ENCODE data around the gene ZNF367. TPM values are rescaled to one million over a fixed set of nuclear protein-coding genes. Genes with fewer than 3 reads are reported as not detected.

The ZNF367 gene
- total RNA-seq, 1 donor from 2014 or later, result 0.74 TPM

GRCh38 chr9:96437454-96437853 lies 19.3 kb upstream of the ZNF367 start:
- Histone ChIP-seq H3K9me3 (no peaks in the 10 kb centered on the region), H3K4me1 (no peaks in the 10 kb centered on the region), H3K27ac (no peak overlapping the region), H3K27me3 (no peaks in the 10 kb centered on the region), H3K36me3 (no peaks in the 10 kb centered on the region), H3K4me3 (no peak overlapping the region)
- TF ChIP-seq POLR2A (IDR thresholded peaks at IDR 0.05) (no peak), POLR2AphosphoS5 (IDR thresholded peaks at IDR 0.05; ENCODE audit: insufficient read depth in 1 of 2, low read depth in 1 of 2) (no peak), CTCF (IDR thresholded peaks at IDR 0.05) (no peak)
- intact Hi-C loops (cut with DNase I), result no loop called here
- DNase-seq (ENCODE audit: extremely low spot score in 2 of 2), result no peak

- no peaks in the 10 kb centered on the region for H3K4me1 ChIP-seq
- intact Hi-C loops (cut with DNase I), result no loop called here
- H3K27me3 ChIP-seq, result no peaks in the 10 kb centered on the region
- H3K4me3 ChIP-seq, result no peak overlapping the region
- no peaks in the 10 kb centered on the region for H3K9me3 ChIP-seq
- H3K27ac ChIP-seq, result no peak overlapping the region
- H3K36me3 ChIP-seq, result no peaks in the 10 kb centered on the region
- DNase-seq (ENCODE audit: extremely low spot score in 2 of 2), result no peak
- no peak for TF ChIP-seq POLR2AphosphoS5 (IDR thresholded peaks at IDR 0.05; ENCODE audit: insufficient read depth in 1 of 2, low read depth in 1 of 2)
- no peak for TF ChIP-seq CTCF (IDR thresholded peaks at IDR 0.05)
- TF ChIP-seq POLR2A (IDR thresholded peaks at IDR 0.05), result no peak
Measured at GRCh38 chr9:96436456-96437126, 18.4 kb upstream of the ZNF367 start.

DNA sequence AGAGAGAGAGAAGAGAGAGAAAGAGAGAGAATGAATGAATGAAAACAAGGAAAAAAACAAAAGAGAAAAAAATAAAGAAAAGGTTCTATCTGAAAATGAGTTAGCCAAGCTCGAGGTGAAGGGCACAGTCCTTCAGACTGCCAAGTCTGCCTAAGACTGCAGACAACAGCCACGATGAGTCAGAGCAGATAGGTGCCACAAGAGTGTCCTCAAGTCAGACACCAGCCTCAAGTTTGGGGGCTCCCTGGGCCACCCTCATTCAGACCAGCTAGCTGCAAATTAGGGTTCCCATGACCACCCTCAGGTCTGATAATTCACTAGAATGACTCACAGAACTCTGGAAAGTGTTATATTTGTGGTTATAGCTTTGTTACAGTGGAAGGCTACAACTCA lies 17.9 kb upstream of the ZNF367 start:
- Histone ChIP-seq H3K36me3 (no peaks in the 10 kb centered on the region), H3K27ac (no peak overlapping the region), H3K27me3 (no peaks in the 10 kb centered on the region), H3K4me1 (no peaks in the 10 kb centered on the region), H3K4me3 (no peak overlapping the region), H3K9me3 (no peaks in the 10 kb centered on the region)
- TF ChIP-seq POLR2AphosphoS5 (IDR thresholded peaks at IDR 0.05; ENCODE audit: insufficient read depth in 1 of 2, low read depth in 1 of 2) (no peak), CTCF (IDR thresholded peaks at IDR 0.05) (no peak), POLR2A (IDR thresholded peaks at IDR 0.05) (no peak)
- intact Hi-C loops (cut with DNase I), result no loop called here
- no peak for DNase-seq (ENCODE audit: extremely low spot score in 2 of 2)

DNA sequence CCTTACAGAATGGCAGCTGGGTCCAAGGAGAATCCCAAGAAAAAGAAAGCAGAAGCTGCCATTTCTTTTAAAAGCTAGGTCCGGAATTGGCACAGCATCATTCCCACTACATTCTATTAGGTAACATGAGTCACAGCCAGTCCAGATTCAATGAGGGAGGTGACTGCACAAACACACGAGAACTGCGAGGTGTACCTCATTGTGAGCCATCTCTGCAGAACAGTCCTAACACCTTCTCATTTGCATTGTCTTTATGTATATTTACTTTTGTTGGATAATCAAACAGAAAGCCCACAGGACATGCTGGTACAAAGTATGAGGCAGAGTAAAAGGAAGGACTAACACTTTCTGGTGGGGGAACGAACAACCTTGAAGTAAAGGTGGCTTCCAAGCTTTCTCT lies 17.2 kb upstream of the ZNF367 start:
- intact Hi-C loops (cut with DNase I), result no loop called here
- Histone ChIP-seq H3K9me3 (no peaks in the 10 kb centered on the region), H3K4me1 (no peaks in the 10 kb centered on the region), H3K27ac (no peak overlapping the region), H3K4me3 (no peak overlapping the region), H3K27me3 (no peaks in the 10 kb centered on the region), H3K36me3 (no peaks in the 10 kb centered on the region)
- TF ChIP-seq CTCF (IDR thresholded peaks at IDR 0.05), result no peak
- no peak for TF ChIP-seq POLR2AphosphoS5 (IDR thresholded peaks at IDR 0.05; ENCODE audit: insufficient read depth in 1 of 2, low read depth in 1 of 2)
- no peak for TF ChIP-seq POLR2A (IDR thresholded peaks at IDR 0.05)
- no peak for DNase-seq (ENCODE audit: extremely low spot score in 2 of 2)

GRCh38 chr9:96430377-96430776 lies 12.2 kb upstream of the ZNF367 start:
- DNase-seq (ENCODE audit: extremely low spot score in 2 of 2), result no peak
- H3K9me3 ChIP-seq, result no peaks in the 10 kb centered on the region
- TF ChIP-seq CTCF (IDR thresholded peaks at IDR 0.05), result no peak
- no peak for TF ChIP-seq POLR2AphosphoS5 (IDR thresholded peaks at IDR 0.05; ENCODE audit: insufficient read depth in 1 of 2, low read depth in 1 of 2)
- no peak for TF ChIP-seq POLR2A (IDR thresholded peaks at IDR 0.05)
- no peaks in the 10 kb centered on the region for H3K27me3 ChIP-seq
- H3K4me1 ChIP-seq, result no peaks in the 10 kb centered on the region
- H3K4me3 ChIP-seq, result no peak overlapping the region
- H3K36me3 ChIP-seq, result no peaks in the 10 kb centered on the region
- H3K27ac ChIP-seq, result no peak overlapping the region
- intact Hi-C loops (cut with DNase I), result no loop called here

All from vagina (tissue), 2 donors.